ENCODE measurements around the gene BCKDHB.

The BCKDHB gene

DNA sequence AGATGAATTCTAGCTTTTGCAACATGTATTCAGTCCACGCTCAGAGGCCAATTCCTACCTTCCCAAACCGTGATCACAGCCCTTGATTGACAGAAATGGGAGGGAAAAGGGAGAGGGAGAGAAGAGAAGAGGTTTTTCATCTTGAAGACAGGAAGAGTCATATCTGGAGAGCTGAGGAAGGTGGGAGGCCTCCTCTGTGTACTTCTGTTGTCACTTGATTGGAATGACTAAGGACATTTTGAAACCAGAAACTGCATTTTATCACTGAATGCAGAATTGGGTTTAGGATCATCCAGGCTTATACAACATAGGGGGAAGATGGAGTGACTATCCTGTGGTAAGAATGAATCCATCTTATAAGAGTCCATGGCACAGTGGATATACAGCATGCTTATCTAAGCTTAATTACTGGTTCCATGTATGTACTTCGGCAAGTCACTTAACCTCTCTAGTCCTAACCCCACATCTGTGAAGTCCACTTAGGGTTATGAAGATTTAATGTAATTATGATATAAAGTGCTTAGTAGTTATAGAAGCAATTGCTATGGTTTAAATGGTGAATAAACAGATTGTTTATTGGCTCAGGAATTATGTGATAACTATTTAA lies 144.0 kb downstream of the BCKDHB start:
- Histone ChIP-seq H3K4me3 (ENCODE audit: severe bottlenecking) (no peak overlapping the region), H3K36me3 (ENCODE audit: low read depth) (no peaks in the 10 kb centered on the region), H3K4me1 (ENCODE audit: insufficient read depth, poor library complexity, severe bottlenecking) (no peaks in the 10 kb centered on the region), H3K9me3 (ENCODE audit: severe bottlenecking) (no peaks in the 10 kb centered on the region), H3K27ac (ENCODE audit: poor library complexity, severe bottlenecking) (no peak overlapping the region), H3K27me3 (ENCODE audit: insufficient read depth, poor library complexity, severe bottlenecking) (no peaks in the 10 kb centered on the region)
- TF ChIP-seq, protein P1, sequence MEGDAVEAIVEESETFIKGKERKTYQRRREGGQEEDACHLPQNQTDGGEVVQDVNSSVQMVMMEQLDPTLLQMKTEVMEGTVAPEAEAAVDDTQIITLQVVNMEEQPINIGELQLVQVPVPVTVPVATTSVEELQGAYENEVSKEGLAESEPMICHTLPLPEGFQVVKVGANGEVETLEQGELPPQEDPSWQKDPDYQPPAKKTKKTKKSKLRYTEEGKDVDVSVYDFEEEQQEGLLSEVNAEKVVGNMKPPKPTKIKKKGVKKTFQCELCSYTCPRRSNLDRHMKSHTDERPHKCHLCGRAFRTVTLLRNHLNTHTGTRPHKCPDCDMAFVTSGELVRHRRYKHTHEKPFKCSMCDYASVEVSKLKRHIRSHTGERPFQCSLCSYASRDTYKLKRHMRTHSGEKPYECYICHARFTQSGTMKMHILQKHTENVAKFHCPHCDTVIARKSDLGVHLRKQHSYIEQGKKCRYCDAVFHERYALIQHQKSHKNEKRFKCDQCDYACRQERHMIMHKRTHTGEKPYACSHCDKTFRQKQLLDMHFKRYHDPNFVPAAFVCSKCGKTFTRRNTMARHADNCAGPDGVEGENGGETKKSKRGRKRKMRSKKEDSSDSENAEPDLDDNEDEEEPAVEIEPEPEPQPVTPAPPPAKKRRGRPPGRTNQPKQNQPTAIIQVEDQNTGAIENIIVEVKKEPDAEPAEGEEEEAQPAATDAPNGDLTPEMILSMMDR (IDR thresholded peaks at IDR 0.05; ENCODE audit: poor library complexity, severe bottlenecking): no peak
- DNase-seq (ENCODE audit: low spot score) (no peak), ATAC-seq (ENCODE audit: low read depth) (no peak)

DNA sequence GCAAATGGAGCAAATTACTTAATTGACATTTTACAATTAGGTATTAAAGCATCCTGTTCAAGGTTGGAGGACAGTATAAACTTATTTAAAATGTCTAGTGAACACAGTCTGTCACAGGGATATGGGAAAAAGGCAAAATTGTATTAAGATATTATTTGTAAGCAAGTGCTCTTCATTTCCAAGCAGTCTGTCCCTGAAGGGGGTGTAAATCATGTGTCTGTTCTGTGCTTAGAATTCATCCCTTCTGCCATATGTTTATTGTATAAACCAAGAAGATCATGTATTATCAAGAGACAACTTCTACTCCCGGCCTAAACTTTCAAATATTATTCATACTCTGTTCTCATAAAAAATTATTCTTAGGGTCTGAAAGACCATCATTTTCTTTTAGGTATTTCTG lies 144.8 kb downstream of the BCKDHB start:
- Histone ChIP-seq H3K9me3 (ENCODE audit: severe bottlenecking) (no peaks in the 10 kb centered on the region), H3K27me3 (ENCODE audit: insufficient read depth, poor library complexity, severe bottlenecking) (no peaks in the 10 kb centered on the region), H3K36me3 (ENCODE audit: low read depth) (no peaks in the 10 kb centered on the region), H3K27ac (ENCODE audit: poor library complexity, severe bottlenecking) (no peak overlapping the region), H3K4me1 (ENCODE audit: insufficient read depth, poor library complexity, severe bottlenecking) (no peaks in the 10 kb centered on the region), H3K4me3 (ENCODE audit: severe bottlenecking) (no peak overlapping the region)
- DNase-seq (ENCODE audit: low spot score): no peak
- TF ChIP-seq, protein P1 (IDR thresholded peaks at IDR 0.05; ENCODE audit: poor library complexity, severe bottlenecking): no peak
- ATAC-seq (ENCODE audit: low read depth): no peak

DNA sequence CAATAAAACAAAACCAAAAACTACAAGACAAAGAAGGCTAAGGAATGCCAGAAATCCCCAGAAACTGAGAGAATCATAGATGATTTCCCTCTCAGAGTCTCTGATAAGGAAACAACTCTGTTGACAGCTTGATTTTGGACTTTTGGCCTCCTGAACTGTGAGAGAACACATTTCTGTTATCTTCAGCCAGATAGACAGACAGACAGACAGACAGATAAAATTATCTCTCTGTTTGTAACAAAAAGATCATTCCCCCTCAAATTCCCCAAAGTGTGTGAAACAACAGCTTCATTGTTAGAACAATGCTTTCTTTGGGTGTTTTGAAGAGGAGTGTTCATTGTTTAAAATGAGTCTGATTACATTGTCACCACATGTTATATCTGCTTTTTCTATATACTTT lies 148.2 kb downstream of the BCKDHB start:
- TF ChIP-seq, protein P1 (IDR thresholded peaks at IDR 0.05; ENCODE audit: poor library complexity, severe bottlenecking): no peak
- H3K36me3 ChIP-seq (ENCODE audit: low read depth): no peaks in the 10 kb centered on the region
- H3K27ac ChIP-seq (ENCODE audit: poor library complexity, severe bottlenecking): no peak overlapping the region
- ATAC-seq (ENCODE audit: low read depth): no peak
- H3K4me1 ChIP-seq (ENCODE audit: insufficient read depth, poor library complexity, severe bottlenecking): no peaks in the 10 kb centered on the region
- no peak overlapping the region for H3K4me3 ChIP-seq (ENCODE audit: severe bottlenecking)
- H3K9me3 ChIP-seq (ENCODE audit: severe bottlenecking): no peaks in the 10 kb centered on the region
- DNase-seq (ENCODE audit: low spot score): no peak
- no peaks in the 10 kb centered on the region for H3K27me3 ChIP-seq (ENCODE audit: insufficient read depth, poor library complexity, severe bottlenecking)

DNA sequence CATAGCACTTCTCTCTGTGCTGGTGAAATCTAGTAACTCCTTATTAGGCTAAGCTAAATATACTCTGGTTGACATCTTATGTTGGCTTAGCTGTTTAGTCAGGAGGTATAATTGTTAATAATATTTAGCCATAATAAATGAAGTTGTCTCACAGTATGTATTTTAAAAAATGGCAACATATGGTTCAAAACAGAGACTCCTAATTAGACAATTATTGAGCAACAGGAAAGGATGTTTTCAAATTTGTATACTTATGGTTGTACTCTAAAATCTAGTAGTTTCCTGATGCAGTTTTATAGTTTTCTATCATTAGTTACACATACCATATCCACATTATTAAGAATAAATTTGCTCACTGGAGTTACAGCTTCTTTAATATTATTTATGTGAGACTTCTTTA lies 150.2 kb downstream of the BCKDHB start:
- no peak for ATAC-seq (ENCODE audit: low read depth)
- H3K4me1 ChIP-seq (ENCODE audit: insufficient read depth, poor library complexity, severe bottlenecking): no peaks in the 10 kb centered on the region
- no peak overlapping the region for H3K27ac ChIP-seq (ENCODE audit: poor library complexity, severe bottlenecking)
- no peak for DNase-seq (ENCODE audit: low spot score)
- no peak overlapping the region for H3K4me3 ChIP-seq (ENCODE audit: severe bottlenecking)
- H3K9me3 ChIP-seq (ENCODE audit: severe bottlenecking): no peaks in the 10 kb centered on the region
- H3K36me3 ChIP-seq (ENCODE audit: low read depth): no peaks in the 10 kb centered on the region
- no peaks in the 10 kb centered on the region for H3K27me3 ChIP-seq (ENCODE audit: insufficient read depth, poor library complexity, severe bottlenecking)
- TF ChIP-seq, protein P1 (IDR thresholded peaks at IDR 0.05; ENCODE audit: poor library complexity, severe bottlenecking): no peak

DNA sequence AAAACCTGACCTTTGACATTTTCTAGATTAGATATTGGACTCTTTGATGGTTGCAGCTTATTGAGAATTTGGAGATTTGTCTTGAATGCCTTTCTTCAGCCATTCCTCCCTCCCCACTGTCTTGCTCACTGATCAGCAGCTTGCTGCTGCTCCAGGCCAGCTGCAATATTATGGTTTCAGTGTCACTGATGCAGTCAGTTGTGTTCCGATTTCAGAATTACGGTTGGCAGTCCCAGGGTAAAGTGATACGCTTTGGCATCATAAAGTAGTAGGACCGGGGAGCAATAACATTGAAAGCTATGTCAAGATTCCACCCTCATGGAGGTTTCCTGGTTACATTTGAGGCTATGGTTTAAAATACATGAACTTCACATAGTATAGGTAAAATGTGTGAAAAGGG lies 152.6 kb downstream of the BCKDHB start:
- ATAC-seq (ENCODE audit: low read depth): no peak
- Histone ChIP-seq H3K4me3 (ENCODE audit: severe bottlenecking) (no peak overlapping the region), H3K9me3 (ENCODE audit: severe bottlenecking) (no peaks in the 10 kb centered on the region), H3K4me1 (ENCODE audit: insufficient read depth, poor library complexity, severe bottlenecking) (no peaks in the 10 kb centered on the region), H3K27ac (ENCODE audit: poor library complexity, severe bottlenecking) (no peak overlapping the region), H3K36me3 (ENCODE audit: low read depth) (no peaks in the 10 kb centered on the region), H3K27me3 (ENCODE audit: insufficient read depth, poor library complexity, severe bottlenecking) (no peaks in the 10 kb centered on the region)
- TF ChIP-seq, protein P1 (IDR thresholded peaks at IDR 0.05; ENCODE audit: poor library complexity, severe bottlenecking): no peak
- DNase-seq (ENCODE audit: low spot score): no peak
